OCI-LY7 (cell line): ENCODE results near the gene KRT86.

ENCODE experiments used
- CTCF ChIP-seq: fragments of 200-600 bp; sonication (generic); conservative IDR thresholded peaks from 2 replicates; pipeline ENCODE4 v1.5.1; 2014; ENCODE audit warnings: mild to moderate bottlenecking, antibody characterized with exemption, low read length, moderate library complexity, mixed read lengths
- EZH2phosphoT487 ChIP-seq: fragments of 200-600 bp; sonication (generic); IDR thresholded peaks from 2 replicates; pipeline ENCODE4 v1.6.1; 2018; ENCODE audit warnings: low read depth, borderline replicate concordance, mild to moderate bottlenecking, mixed run types, antibody characterized with exemption, low read length, moderate library complexity, mixed read lengths

- TF ChIP-seq CTCF (no peak), EZH2phosphoT487 (no peak)
These were observed 59.7 kb downstream of the KRT86 start for GRCh38 chr12:52334185-52334584.
